ENCODE data around the gene DAPK1. TPM values are rescaled to one million over a fixed set of nuclear protein-coding genes. Genes with fewer than 3 reads are reported as not detected.

Gene DAPK1
- total and polyA plus RNA-seq, 3 experiments from 2014 or later: 3.7 to 4.3 TPM; not detected in 1

GRCh38 chr9:87525546-87526303 lies 28.1 kb downstream of the DAPK1 start:
- H3K36me3 Mint-ChIP-seq: no peaks in the 10 kb centered on the region
- H3K36me3 ChIP-seq (ENCODE audit: insufficient read depth, low read length): no peaks in the 10 kb centered on the region
- ChIA-PET POLR2A (no interaction called here), CTCF (no interaction called here)
- no peak for DNase-seq
- no peaks in the 10 kb centered on the region for H3K27me3 ChIP-seq (ENCODE audit: insufficient read depth, low read length, poor library complexity, severe bottlenecking)
- peaks cover 0 to 7% (median 0%) of the 10 kb centered on the region in 5 donors for H3K9me3 Mint-ChIP-seq
- no peak overlapping the region for H3K27ac Mint-ChIP-seq
- no peaks in the 10 kb centered on the region for H3K9me3 ChIP-seq (ENCODE audit: low read length)
- no peak overlapping the region for H3K4me3 Mint-ChIP-seq
- no peak overlapping the region for H3K4me3 ChIP-seq (ENCODE audit: low read length)
- H3K27me3 Mint-ChIP-seq: peaks cover 0 to 6% of the 10 kb centered on the region in 2 donors
- no peak overlapping the region for H3K27ac ChIP-seq (ENCODE audit: low read depth, low read length)
- no peaks in the 10 kb centered on the region for H3K4me1 Mint-ChIP-seq
- no peaks in the 10 kb centered on the region for H3K4me1 ChIP-seq (ENCODE audit: insufficient read depth, low read length)

GRCh38 chr9:87527211-87527916 lies 29.7 kb downstream of the DAPK1 start:
- Mint-ChIP-seq H3K9me3 (peaks cover 0 to 3% (median 0%) of the 10 kb centered on the region in 5 donors), H3K4me1 (no peaks in the 10 kb centered on the region), H3K27ac (no peak overlapping the region), H3K27me3 (peaks cover 0 to 6% of the 10 kb centered on the region in 2 donors), H3K4me3 (no peak overlapping the region), H3K36me3 (no peaks in the 10 kb centered on the region)
- Histone ChIP-seq H3K36me3 (ENCODE audit: insufficient read depth, low read length) (no peaks in the 10 kb centered on the region), H3K4me1 (ENCODE audit: insufficient read depth, low read length) (no peaks in the 10 kb centered on the region), H3K27me3 (ENCODE audit: insufficient read depth, low read length, poor library complexity, severe bottlenecking) (no peaks in the 10 kb centered on the region), H3K4me3 (ENCODE audit: low read length) (no peak overlapping the region), H3K9me3 (ENCODE audit: low read length) (no peaks in the 10 kb centered on the region), H3K27ac (ENCODE audit: low read depth, low read length) (no peak overlapping the region)
- DNase-seq: no peak
- POLR2A ChIA-PET: no interaction called here
- CTCF ChIA-PET: no interaction called here

GRCh38 chr9:87528969-87529368 lies 31.3 kb downstream of the DAPK1 start:
- ChIA-PET POLR2A (no interaction called here), CTCF (no interaction called here)
- H3K27me3 ChIP-seq (ENCODE audit: insufficient read depth, low read length, poor library complexity, severe bottlenecking): no peaks in the 10 kb centered on the region
- no peaks in the 10 kb centered on the region for H3K36me3 ChIP-seq (ENCODE audit: insufficient read depth, low read length)
- H3K9me3 ChIP-seq (ENCODE audit: low read length): no peaks in the 10 kb centered on the region
- DNase-seq: no peak
- H3K27ac Mint-ChIP-seq: no peak overlapping the region
- H3K4me3 Mint-ChIP-seq: no peak overlapping the region
- no peaks in the 10 kb centered on the region for H3K4me1 ChIP-seq (ENCODE audit: insufficient read depth, low read length)
- H3K27ac ChIP-seq (ENCODE audit: low read depth, low read length): no peak overlapping the region
- no peaks in the 10 kb centered on the region for H3K4me1 Mint-ChIP-seq
- H3K9me3 Mint-ChIP-seq: no peaks in the 10 kb centered on the region
- no peaks in the 10 kb centered on the region for H3K36me3 Mint-ChIP-seq
- H3K27me3 Mint-ChIP-seq: peaks cover 0 to 6% of the 10 kb centered on the region in 2 donors
- H3K4me3 ChIP-seq (ENCODE audit: low read length): no peak overlapping the region

GRCh38 chr9:87529671-87530070 lies 32.0 kb downstream of the DAPK1 start:
- Mint-ChIP-seq H3K27me3 (peaks cover 0 to 6% of the 10 kb centered on the region in 2 donors), H3K4me1 (no peaks in the 10 kb centered on the region), H3K4me3 (no peak overlapping the region), H3K27ac (no peak overlapping the region), H3K36me3 (no peaks in the 10 kb centered on the region), H3K9me3 (no peaks in the 10 kb centered on the region)
- H3K4me3 ChIP-seq (ENCODE audit: low read length): no peak overlapping the region
- no peaks in the 10 kb centered on the region for H3K4me1 ChIP-seq (ENCODE audit: insufficient read depth, low read length)
- H3K36me3 ChIP-seq (ENCODE audit: insufficient read depth, low read length): no peaks in the 10 kb centered on the region
- CTCF ChIA-PET: no interaction called here
- DNase-seq: no peak
- H3K9me3 ChIP-seq (ENCODE audit: low read length): no peaks in the 10 kb centered on the region
- H3K27ac ChIP-seq (ENCODE audit: low read depth, low read length): no peak overlapping the region
- POLR2A ChIA-PET: no interaction called here
- no peaks in the 10 kb centered on the region for H3K27me3 ChIP-seq (ENCODE audit: insufficient read depth, low read length, poor library complexity, severe bottlenecking)

GRCh38 chr9:87530716-87531115 lies 33.0 kb downstream of the DAPK1 start:
- no peak overlapping the region for H3K4me3 Mint-ChIP-seq

GRCh38 chr9:87531370-87532295 lies 34.0 kb downstream of the DAPK1 start:
- ChIA-PET POLR2A (no interaction called here), CTCF (no interaction called here)
- H3K9me3 Mint-ChIP-seq: no peaks in the 10 kb centered on the region
- H3K4me1 ChIP-seq (ENCODE audit: insufficient read depth, low read length): no peaks in the 10 kb centered on the region
- no peak overlapping the region for H3K27ac ChIP-seq (ENCODE audit: low read depth, low read length)
- no peaks in the 10 kb centered on the region for H3K36me3 ChIP-seq (ENCODE audit: insufficient read depth, low read length)
- no peaks in the 10 kb centered on the region for H3K27me3 ChIP-seq (ENCODE audit: insufficient read depth, low read length, poor library complexity, severe bottlenecking)
- H3K4me3 Mint-ChIP-seq: no peak overlapping the region
- no peaks in the 10 kb centered on the region for H3K9me3 ChIP-seq (ENCODE audit: low read length)
- H3K4me3 ChIP-seq (ENCODE audit: low read length): no peak overlapping the region
- H3K27me3 Mint-ChIP-seq: peaks cover 0 to 8% of the 10 kb centered on the region in 2 donors
- H3K36me3 Mint-ChIP-seq: no peaks in the 10 kb centered on the region
- H3K4me1 Mint-ChIP-seq: no peaks in the 10 kb centered on the region
- H3K27ac Mint-ChIP-seq: no peak overlapping the region
- DNase-seq: no peak

More at GRCh38 chr9:87530716-87531115, 33.0 kb downstream of the DAPK1 start:
- Mint-ChIP-seq H3K4me1 (no peaks in the 10 kb centered on the region), H3K27ac (no peak overlapping the region), H3K27me3 (peaks cover 0 to 8% of the 10 kb centered on the region in 2 donors), H3K36me3 (no peaks in the 10 kb centered on the region), H3K9me3 (no peaks in the 10 kb centered on the region)
- Histone ChIP-seq H3K27me3 (ENCODE audit: insufficient read depth, low read length, poor library complexity, severe bottlenecking) (no peaks in the 10 kb centered on the region), H3K27ac (ENCODE audit: low read depth, low read length) (no peak overlapping the region), H3K9me3 (ENCODE audit: low read length) (no peaks in the 10 kb centered on the region), H3K4me1 (ENCODE audit: insufficient read depth, low read length) (no peaks in the 10 kb centered on the region), H3K4me3 (ENCODE audit: low read length) (no peak overlapping the region), H3K36me3 (ENCODE audit: insufficient read depth, low read length) (no peaks in the 10 kb centered on the region)
- no peak for DNase-seq
- POLR2A ChIA-PET: no interaction called here
- CTCF ChIA-PET: no interaction called here

GRCh38 chr9:87533271-87533670 lies 35.6 kb downstream of the DAPK1 start:
- no peaks in the 10 kb centered on the region for H3K4me1 Mint-ChIP-seq
- Histone ChIP-seq H3K4me3 (ENCODE audit: low read length) (no peak overlapping the region), H3K9me3 (ENCODE audit: low read length) (no peaks in the 10 kb centered on the region), H3K36me3 (ENCODE audit: insufficient read depth, low read length) (no peaks in the 10 kb centered on the region), H3K4me1 (ENCODE audit: insufficient read depth, low read length) (no peaks in the 10 kb centered on the region), H3K27me3 (ENCODE audit: insufficient read depth, low read length, poor library complexity, severe bottlenecking) (no peaks in the 10 kb centered on the region), H3K27ac (ENCODE audit: low read depth, low read length) (no peak overlapping the region)
- no peak overlapping the region for H3K27ac Mint-ChIP-seq
- ChIA-PET POLR2A (no interaction called here), CTCF (no interaction called here)
- no peaks in the 10 kb centered on the region for H3K36me3 Mint-ChIP-seq
- H3K4me3 Mint-ChIP-seq: no peak overlapping the region
- H3K27me3 Mint-ChIP-seq: peaks cover 0 to 7% of the 10 kb centered on the region in 2 donors
- H3K9me3 Mint-ChIP-seq: no peaks in the 10 kb centered on the region
- no peak for DNase-seq

GRCh38 chr9:87534036-87534435 lies 36.4 kb downstream of the DAPK1 start:
- no peaks in the 10 kb centered on the region for H3K9me3 ChIP-seq (ENCODE audit: low read length)
- no peaks in the 10 kb centered on the region for H3K9me3 Mint-ChIP-seq
- no peak overlapping the region for H3K4me3 ChIP-seq (ENCODE audit: low read length)
- no peaks in the 10 kb centered on the region for H3K4me1 Mint-ChIP-seq
- no peaks in the 10 kb centered on the region for H3K27me3 ChIP-seq (ENCODE audit: insufficient read depth, low read length, poor library complexity, severe bottlenecking)
- H3K4me1 ChIP-seq (ENCODE audit: insufficient read depth, low read length): no peaks in the 10 kb centered on the region
- no peak overlapping the region for H3K27ac ChIP-seq (ENCODE audit: low read depth, low read length)
- ChIA-PET POLR2A (no interaction called here), CTCF (no interaction called here)
- H3K36me3 ChIP-seq (ENCODE audit: insufficient read depth, low read length): no peaks in the 10 kb centered on the region
- no peaks in the 10 kb centered on the region for H3K36me3 Mint-ChIP-seq
- peaks cover 0 to 5% of the 10 kb centered on the region in 2 donors for H3K27me3 Mint-ChIP-seq
- no peak overlapping the region for H3K4me3 Mint-ChIP-seq
- DNase-seq: no peak
- no peak overlapping the region for H3K27ac Mint-ChIP-seq

Measured in CD8-positive, alpha-beta memory T cell (primary cell).